Stimulated activated CD4-positive, alpha-beta T cell treated with anti-CD3 and anti-CD28 coated beads, Interleukin-15, amount 100 ng/mL, for 1 hour (primary cell): ENCODE data around the gene CD109.

Experiments used
- DNase-seq, 2 donors: peaks; one replicate each; pipeline ENCODE4 v3.0.0-alpha.2; 2020; ENCODE audit warnings: low read depth in 1 of 2, low spot score in 1 of 2

The CD109 gene

GRCh38 chr6:73854998-73855718, 159.2 kb downstream of the CD109 start:
- DNase-seq = no peak

GRCh38 chr6:73857341-73857890, 161.4 kb downstream of the CD109 start:
- no peak for DNase-seq

GRCh38 chr6:73858376-73858775, 162.4 kb downstream of the CD109 start:
- DNase-seq = no peak

- DNase-seq = no peak
Measured at GRCh38 chr6:73860303-73860702, 164.3 kb downstream of the CD109 start.

- no peak for DNase-seq
Measured at GRCh38 chr6:73866305-73866704, 170.3 kb downstream of the CD109 start.

GRCh38 chr6:73867411-73867810, 171.4 kb downstream of the CD109 start:
- DNase-seq = no peak

GRCh38 chr6:73870907-73871306, 174.9 kb downstream of the CD109 start:
- no peak for DNase-seq

- no peak for DNase-seq
Measured at GRCh38 chr6:73873081-73873480, 177.1 kb downstream of the CD109 start.
